GM18861 (cell line): ENCODE data around the gene GABBR2.
"Not testable (repeated sequence)": the region's sequence is repeated elsewhere in the genome, so short reads cannot be mapped to it uniquely, and the experiment has no call there.

Experiments
- ATAC-seq: cut with Tn5 transposase; IDR thresholded peaks from one replicate; pipeline ENCODE4 v1.9.1; 2021; ENCODE audit not compliant: unreplicated experiment

Gene GABBR2

GRCh38 chr9:98491231-98491651, 217.5 kb downstream of the GABBR2 start:
- ATAC-seq: no peak

GRCh38 chr9:98488571-98489312, 220.0 kb downstream of the GABBR2 start:
- no peak for ATAC-seq

- no peak for ATAC-seq
Observed at GRCh38 chr9:98485706-98486105, 223.0 kb downstream of the GABBR2 start.

GRCh38 chr9:98484162-98484561, 224.6 kb downstream of the GABBR2 start:
- no peak for ATAC-seq

GRCh38 chr9:98482226-98482625, 226.5 kb downstream of the GABBR2 start:
- ATAC-seq: no peak

- no peak for ATAC-seq
Observed at GRCh38 chr9:98481676-98482075, 227.1 kb downstream of the GABBR2 start.

GRCh38 chr9:98479967-98480847, 228.5 kb downstream of the GABBR2 start:
- ATAC-seq: no peak

GRCh38 chr9:98479449-98479848, 229.3 kb downstream of the GABBR2 start:
- ATAC-seq: no peak

GRCh38 chr9:98477884-98478283, 230.9 kb downstream of the GABBR2 start:
- no peak for ATAC-seq

- ATAC-seq: no peak
Observed at GRCh38 chr9:98472216-98472615, 236.5 kb downstream of the GABBR2 start.

GRCh38 chr9:98471185-98471584, 237.6 kb downstream of the GABBR2 start:
- ATAC-seq: no peak

- ATAC-seq: no peak
Observed at GRCh38 chr9:98468567-98469239, 240.0 kb downstream of the GABBR2 start.

GRCh38 chr9:98465799-98466198, 242.9 kb downstream of the GABBR2 start:
- no peak for ATAC-seq

GRCh38 chr9:98464156-98464690, 244.5 kb downstream of the GABBR2 start:
- not testable (repeated sequence) for ATAC-seq

- no peak for ATAC-seq
Observed at GRCh38 chr9:98462310-98462709, 246.4 kb downstream of the GABBR2 start.

GRCh38 chr9:98460704-98461103, 248.0 kb downstream of the GABBR2 start:
- no peak for ATAC-seq

- no peak for ATAC-seq
Observed at GRCh38 chr9:98457726-98458370, 250.9 kb downstream of the GABBR2 start.

- ATAC-seq: no peak
Observed at GRCh38 chr9:98456156-98456613, 252.6 kb downstream of the GABBR2 start.

- ATAC-seq: no peak
Observed at GRCh38 chr9:98455256-98456155, 253.2 kb downstream of the GABBR2 start.
